ENCODE measurements around the gene PTCD2. TPM values are rescaled to one million over a fixed set of nuclear protein-coding genes. Genes with fewer than 3 reads are reported as not detected.
"Not testable (repeated sequence)": the region's sequence is repeated elsewhere in the genome, so short reads cannot be mapped to it uniquely, and the experiment has no call there.

Gene PTCD2
- total RNA-seq, 1 donor from 2014 or later, result 17.7 TPM

- intact Hi-C loops (cut with micrococcal nuclease), result no loop called here
- no peak for ATAC-seq
- DNase-seq, result no peak
These were observed 80.8 kb downstream of the PTCD2 start for GRCh38 chr5:72400950-72401349.

GRCh38 chr5:72402381-72402890 is 82.3 kb downstream of the PTCD2 start:
- ATAC-seq (peak; percentile 40), DNase-seq (no peak)
- intact Hi-C loops (cut with micrococcal nuclease), result no loop called here

GRCh38 chr5:72402959-72403628 is 82.9 kb downstream of the PTCD2 start:
- intact Hi-C loops (cut with micrococcal nuclease), result no loop called here
- ATAC-seq (peak; percentile 38), DNase-seq (peak; percentile 38)

- DNase-seq; ATAC-seq; intact Hi-C loops (cut with micrococcal nuclease): not testable (repeated sequence)
These were observed 84.6 kb downstream of the PTCD2 start for GRCh38 chr5:72404771-72405170.

GRCh38 chr5:72407078-72407477 is 86.9 kb downstream of the PTCD2 start:
- DNase-seq (no peak), ATAC-seq (peak; percentile 64)
- intact Hi-C loops (cut with micrococcal nuclease), result no loop called here

- ATAC-seq (no peak), DNase-seq (no peak)
- intact Hi-C loops (cut with micrococcal nuclease), result no loop called here
These were observed 87.4 kb downstream of the PTCD2 start for GRCh38 chr5:72407541-72407940.

GRCh38 chr5:72408127-72408526 is 88.0 kb downstream of the PTCD2 start:
- intact Hi-C loops (cut with micrococcal nuclease), result no loop called here
- no peak for DNase-seq
- no peak for ATAC-seq

GRCh38 chr5:72408603-72409002 is 88.4 kb downstream of the PTCD2 start:
- DNase-seq (no peak), ATAC-seq (peak; percentile 69)
- intact Hi-C loops (cut with micrococcal nuclease), result no loop called here

- no peak for DNase-seq
- intact Hi-C loops (cut with micrococcal nuclease), result no loop called here
- no peak for ATAC-seq
These were observed 90.6 kb downstream of the PTCD2 start for GRCh38 chr5:72410688-72411295.

GRCh38 chr5:72412283-72413055 is 92.3 kb downstream of the PTCD2 start:
- intact Hi-C loops (cut with micrococcal nuclease), result no loop called here
- ATAC-seq, result no peak
- DNase-seq, result no peak

- DNase-seq (no peak), ATAC-seq (no peak)
- intact Hi-C loops (cut with micrococcal nuclease), result no loop called here
These were observed 95.6 kb downstream of the PTCD2 start for GRCh38 chr5:72415616-72416325.

- intact Hi-C loops (cut with micrococcal nuclease), result no loop called here
- no peak for ATAC-seq
- DNase-seq, result no peak
These were observed 97.3 kb downstream of the PTCD2 start for GRCh38 chr5:72417333-72418062.

Other genes starting within 250 kb of the PTCD2 start
- gene MAP1B, start 212.9 kb upstream of the PTCD2 start, total RNA-seq, result 67.1 TPM
- gene MRPS27, start 133 bp upstream of the PTCD2 start, total RNA-seq, result 80.1 TPM
- gene ZNF366, start 187.0 kb downstream of the PTCD2 start, total RNA-seq, result 8.9 TPM

All from left ventricle myocardium superior (tissue), 1 donor.